ENCODE data around the gene SYTL1.
A peak's percentile ranks its signal among the peaks of the same experiment; 100 is the strongest.

The SYTL1 gene

GRCh38 chr1:27388337-27389005 is 46.6 kb downstream of the SYTL1 start:
- H3K4me3 ChIP-seq (ENCODE audit: low read length) = no peak overlapping the region
- no peak for TF ChIP-seq ZNF274 (IDR thresholded peaks at IDR 0.05; ENCODE audit: low read depth, low read length)

DNA sequence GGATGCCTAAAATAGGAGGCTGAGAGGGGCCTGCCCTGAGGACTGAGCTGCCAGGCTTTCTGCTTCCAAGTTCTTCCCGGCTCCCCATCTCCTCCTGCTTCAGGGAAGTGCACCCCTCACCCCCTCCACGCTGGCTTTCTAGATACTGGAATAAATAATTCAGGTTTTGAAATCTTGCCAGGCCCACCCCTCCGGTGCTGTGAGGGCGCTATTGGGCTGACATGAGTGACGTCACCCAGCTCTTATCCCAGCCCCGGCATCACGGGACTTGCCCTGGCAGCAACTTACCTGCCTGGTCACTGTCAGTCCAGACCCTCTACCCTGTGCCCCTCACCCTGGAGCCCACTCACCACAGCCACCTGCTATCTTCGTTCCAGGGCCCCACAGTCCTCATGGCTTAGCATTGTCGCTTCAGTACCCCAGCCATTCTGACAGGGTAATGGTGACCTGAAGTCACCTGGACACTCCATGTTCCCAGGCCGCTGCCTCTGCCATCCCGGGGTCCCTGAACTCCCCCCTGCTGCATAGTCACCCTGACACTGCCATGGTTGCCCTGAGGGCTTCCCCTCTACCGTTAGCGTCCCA is 49.8 kb downstream of the SYTL1 start:
- TF ChIP-seq ZNF274 (IDR thresholded peaks at IDR 0.05; ENCODE audit: low read depth, low read length) = no peak
- no peak overlapping the region; the same call in 1 of the 2 replicates for H3K4me3 ChIP-seq (ENCODE audit: low read length)

GRCh38 chr1:27392096-27392777 is 50.4 kb downstream of the SYTL1 start, which contains the start of gene GPR3:
TSS of gene GPR3 (plus strand) at chr1:27392622. CDS start at chr1:27393799, 1,177 bp downstream.
- H3K4me3 ChIP-seq (ENCODE audit: low read length) = peak within 1 kb of the TSS; percentile 58; the same call in 1 of the 2 replicates
- no peak for TF ChIP-seq ZNF274 (IDR thresholded peaks at IDR 0.05; ENCODE audit: low read depth, low read length)

DNA sequence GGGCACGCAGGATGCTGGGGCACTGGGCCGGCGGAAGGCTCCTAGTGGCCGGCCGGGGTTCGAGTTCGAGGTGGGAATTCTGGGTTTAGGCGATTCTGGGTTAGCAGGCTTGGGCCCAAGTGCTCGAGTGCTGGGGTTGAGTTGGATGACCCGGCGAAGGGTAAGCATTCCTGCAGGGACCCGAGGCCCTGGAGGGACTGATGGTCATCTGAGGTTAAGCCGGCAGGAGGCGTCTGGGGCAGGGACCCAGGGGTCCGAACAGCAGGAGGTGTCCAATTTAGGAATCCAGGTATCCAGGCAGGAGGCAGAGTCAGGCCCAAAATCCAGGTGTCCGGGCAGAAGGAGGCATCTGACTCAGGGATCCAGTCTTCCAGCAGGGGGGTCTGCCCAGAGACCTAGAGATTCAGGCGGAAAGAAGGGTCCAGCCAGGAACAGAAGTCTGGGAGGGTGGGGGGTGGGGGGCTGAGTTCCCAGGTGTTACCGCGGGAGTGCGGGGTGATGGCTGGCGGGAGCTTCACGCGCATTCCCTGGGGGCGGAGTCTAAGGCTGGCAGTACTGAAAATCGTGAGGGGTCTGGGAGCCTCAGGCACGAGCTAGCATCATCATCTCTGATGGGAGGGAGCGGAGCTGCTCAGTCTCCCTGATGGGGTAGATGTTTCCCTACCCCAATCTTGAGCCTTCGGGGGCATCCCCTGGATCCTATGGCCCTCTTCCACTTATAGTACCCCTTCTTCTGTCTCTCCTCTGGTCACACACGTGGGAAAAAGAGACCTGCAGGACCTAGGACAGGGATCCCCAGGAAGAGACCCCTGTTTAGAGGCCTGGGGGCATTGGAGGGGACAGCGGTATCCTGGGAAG is 51.2 kb downstream of the SYTL1 start:
- no peak for TF ChIP-seq ZNF274 (IDR thresholded peaks at IDR 0.05; ENCODE audit: low read depth, low read length)
- H3K4me3 ChIP-seq (ENCODE audit: low read length) = peak overlapping the region; percentile 58; the same call in 1 of the 2 replicates

DNA sequence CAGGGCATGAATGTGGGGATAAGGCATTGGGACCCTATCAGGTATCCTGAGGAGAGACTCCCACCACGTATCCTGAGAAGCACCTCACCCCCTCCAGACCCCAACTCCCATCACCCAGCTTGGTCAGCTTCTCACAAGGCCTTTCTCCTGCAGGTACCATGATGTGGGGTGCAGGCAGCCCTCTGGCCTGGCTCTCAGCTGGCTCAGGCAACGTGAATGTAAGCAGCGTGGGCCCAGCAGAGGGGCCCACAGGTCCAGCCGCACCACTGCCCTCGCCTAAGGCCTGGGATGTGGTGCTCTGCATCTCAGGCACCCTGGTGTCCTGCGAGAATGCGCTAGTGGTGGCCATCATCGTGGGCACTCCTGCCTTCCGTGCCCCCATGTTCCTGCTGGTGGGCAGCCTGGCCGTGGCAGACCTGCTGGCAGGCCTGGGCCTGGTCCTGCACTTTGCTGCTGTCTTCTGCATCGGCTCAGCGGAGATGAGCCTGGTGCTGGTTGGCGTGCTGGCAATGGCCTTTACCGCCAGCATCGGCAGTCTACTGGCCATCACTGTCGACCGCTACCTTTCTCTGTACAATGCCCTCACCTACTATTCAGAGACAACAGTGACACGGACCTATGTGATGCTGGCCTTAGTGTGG is 51.9 kb downstream of the SYTL1 start:
- no peak for TF ChIP-seq ZNF274 (IDR thresholded peaks at IDR 0.05; ENCODE audit: low read depth, low read length)
- H3K4me3 ChIP-seq (ENCODE audit: low read length) = no peak overlapping the region

GRCh38 chr1:27394282-27394658 is 52.4 kb downstream of the SYTL1 start:
- TF ChIP-seq ZNF274 (IDR thresholded peaks at IDR 0.05; ENCODE audit: low read depth, low read length) = no peak
- no peak overlapping the region for H3K4me3 ChIP-seq (ENCODE audit: low read length)

DNA sequence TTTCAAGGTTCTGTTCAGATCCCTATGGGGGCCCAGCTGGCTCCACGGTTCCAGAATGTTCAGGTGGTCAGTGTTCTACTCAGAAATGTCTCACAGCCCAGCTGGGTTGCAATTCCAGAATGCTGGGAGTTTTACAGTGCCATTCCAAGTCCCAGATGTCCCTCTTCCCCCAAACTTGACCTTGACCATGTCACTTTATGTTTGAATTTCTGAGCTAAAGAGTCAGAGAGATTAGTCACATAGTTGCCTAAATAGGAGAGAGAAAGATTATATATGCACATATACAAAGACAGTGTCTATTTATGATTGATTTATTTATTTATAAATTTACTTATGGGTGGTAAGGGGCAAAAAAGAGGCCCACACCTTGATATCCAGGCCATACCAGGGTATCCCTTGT is 53.1 kb downstream of the SYTL1 start:
- no peak for TF ChIP-seq ZNF274 (IDR thresholded peaks at IDR 0.05; ENCODE audit: low read depth, low read length)

GRCh38 chr1:27395441-27396195 is 53.8 kb downstream of the SYTL1 start:
- H3K4me3 ChIP-seq (ENCODE audit: low read length) = no peak overlapping the region
- TF ChIP-seq ZNF274 (IDR thresholded peaks at IDR 0.05; ENCODE audit: low read depth, low read length) = no peak

More for the DNA sequence above, 53.1 kb downstream of the SYTL1 start:
- no peak overlapping the region for H3K4me3 ChIP-seq (ENCODE audit: low read length)

GRCh38 chr1:27397110-27397509 is 55.3 kb downstream of the SYTL1 start:
- no peak overlapping the region for H3K4me3 ChIP-seq (ENCODE audit: low read length)
- no peak for TF ChIP-seq ZNF274 (IDR thresholded peaks at IDR 0.05; ENCODE audit: low read depth, low read length)

DNA sequence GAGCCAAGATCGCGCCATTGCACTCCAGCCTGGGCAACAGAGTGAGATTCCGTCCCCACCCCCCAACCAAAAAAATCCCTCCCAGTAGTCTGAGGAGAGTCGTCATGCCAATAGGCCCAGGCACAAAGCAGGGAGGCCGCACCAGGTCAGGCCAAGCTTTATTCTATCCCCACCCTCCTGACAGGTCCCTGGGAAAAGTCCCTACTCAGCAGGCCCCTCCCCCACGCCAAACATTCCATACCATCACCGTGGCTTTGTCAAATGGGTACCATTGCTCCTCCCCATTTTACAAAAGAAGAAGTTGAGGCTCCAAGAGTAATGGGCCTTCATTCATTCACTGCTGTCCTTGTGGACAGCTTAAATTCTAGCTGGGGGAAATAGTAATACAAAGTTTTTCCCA is 55.9 kb downstream of the SYTL1 start:
- TF ChIP-seq ZNF274 (IDR thresholded peaks at IDR 0.05; ENCODE audit: low read depth, low read length) = no peak
- H3K4me3 ChIP-seq (ENCODE audit: low read length) = no peak overlapping the region

GRCh38 chr1:27398405-27399149 is 56.8 kb downstream of the SYTL1 start:
- no peak overlapping the region for H3K4me3 ChIP-seq (ENCODE audit: low read length)
- no peak for TF ChIP-seq ZNF274 (IDR thresholded peaks at IDR 0.05; ENCODE audit: low read depth, low read length)

DNA sequence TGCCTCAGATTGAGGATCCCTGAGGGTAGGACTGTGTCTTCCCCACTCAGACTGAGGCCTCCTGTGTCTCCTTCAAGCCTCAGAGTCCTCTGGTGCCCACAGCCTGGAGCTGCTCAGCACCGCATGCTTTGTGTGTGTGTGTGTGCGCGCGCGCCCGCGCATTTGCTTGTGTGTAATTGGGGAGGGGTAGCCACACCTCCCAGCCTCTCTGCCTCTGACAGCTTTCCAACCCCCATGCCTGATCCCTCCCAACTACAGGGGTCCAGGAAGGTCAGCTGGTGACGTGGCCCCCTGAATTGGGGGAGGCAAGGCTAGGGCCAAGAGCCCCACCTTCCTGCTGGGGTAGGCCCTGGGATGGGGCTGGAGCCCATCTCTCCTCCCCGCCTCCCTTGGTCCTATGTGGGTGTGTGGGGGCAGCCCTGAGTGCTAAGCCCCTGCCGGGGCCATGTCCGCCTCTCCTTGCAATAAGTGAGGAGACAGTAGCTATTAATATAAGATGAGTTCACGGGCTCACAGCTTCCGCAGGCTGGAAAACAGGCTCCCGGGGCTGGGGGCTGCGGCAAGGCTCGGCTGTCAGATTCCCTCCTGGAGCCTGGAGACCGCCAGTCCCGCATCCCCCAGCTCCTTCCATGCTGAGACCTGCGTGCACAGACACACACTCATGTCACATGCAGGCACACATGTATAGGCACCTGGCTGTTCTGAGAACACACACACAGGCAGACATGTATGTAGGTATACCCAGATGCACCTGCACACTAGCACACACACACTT is 57.6 kb downstream of the SYTL1 start:
- H3K4me3 ChIP-seq (ENCODE audit: low read length) = no peak overlapping the region
- no peak for TF ChIP-seq ZNF274 (IDR thresholded peaks at IDR 0.05; ENCODE audit: low read depth, low read length)

Data from GM08714 (cell line).